Activated naive CD8-positive, alpha-beta T cell treated with anti-CD3 and anti-CD28 coated beads for 36 hours (primary cell): ENCODE data around the gene TNFRSF25. TPM values are rescaled to one million over a fixed set of nuclear protein-coding genes. Genes with fewer than 3 reads are reported as not detected.

Source experiments
- DNase-seq: peaks from one replicate; pipeline ENCODE4 v3.0.0; 2021
- H3K27ac Mint-ChIP-seq: one replicate; pipeline ENCODE4 v1.8.0; 2022; ENCODE audit warnings: mild to moderate bottlenecking, moderate library complexity, mixed read lengths
- H3K27me3 Mint-ChIP-seq: one replicate; pipeline ENCODE4 v1.8.0; 2022; ENCODE audit warnings: mild to moderate bottlenecking, mixed read lengths
- H3K36me3 Mint-ChIP-seq: one replicate; pipeline ENCODE4 v1.8.0; 2021; ENCODE audit warnings: mild to moderate bottlenecking, mixed read lengths
- H3K4me1 Mint-ChIP-seq: one replicate; pipeline ENCODE4 v1.8.0; 2021; ENCODE audit warnings: mixed read lengths
- H3K4me3 Mint-ChIP-seq: one replicate; pipeline ENCODE4 v1.8.0; 2022; ENCODE audit warnings: mild to moderate bottlenecking, moderate library complexity, mixed read lengths
- H3K9me3 Mint-ChIP-seq: one replicate; pipeline ENCODE4 v1.8.0; 2022; ENCODE audit warnings: mixed read lengths
- total RNA-seq, 2 experiments: library from RNA; stranded (reverse); gene quantifications; one replicate each; pipeline ENCODE4 v1.2.3, GENCODE V29; 2021

The TNFRSF25 gene
- total RNA-seq, 2 experiments from 2014 or later, result 64.7 to 67.8 TPM

GRCh38 chr1:6506210-6507036 lies 40.5 kb upstream of the TNFRSF25 start:
- no peaks in the 10 kb centered on the region for H3K9me3 Mint-ChIP-seq
- H3K27ac Mint-ChIP-seq, result no peak overlapping the region
- no peak overlapping the region for H3K4me3 Mint-ChIP-seq
- DNase-seq, result no peak
- no peaks in the 10 kb centered on the region for H3K4me1 Mint-ChIP-seq
- no peaks in the 10 kb centered on the region for H3K36me3 Mint-ChIP-seq
- H3K27me3 Mint-ChIP-seq, result peaks cover 4% of the 10 kb centered on the region

- no peak for DNase-seq
- Mint-ChIP-seq H3K36me3 (no peaks in the 10 kb centered on the region), H3K9me3 (no peaks in the 10 kb centered on the region), H3K4me3 (no peak overlapping the region), H3K27me3 (peaks cover 4% of the 10 kb centered on the region), H3K27ac (no peak overlapping the region), H3K4me1 (no peaks in the 10 kb centered on the region)
Observed at GRCh38 chr1:6505367-6506209, 39.6 kb upstream of the TNFRSF25 start.

GRCh38 chr1:6504887-6505286 lies 38.9 kb upstream of the TNFRSF25 start:
- Mint-ChIP-seq H3K36me3 (no peaks in the 10 kb centered on the region), H3K4me1 (no peaks in the 10 kb centered on the region), H3K27ac (no peak overlapping the region), H3K27me3 (peaks cover 4% of the 10 kb centered on the region), H3K9me3 (no peaks in the 10 kb centered on the region), H3K4me3 (no peak overlapping the region)
- no peak for DNase-seq

GRCh38 chr1:6503884-6504602 lies 38.1 kb upstream of the TNFRSF25 start:
- H3K36me3 Mint-ChIP-seq, result no peaks in the 10 kb centered on the region
- no peaks in the 10 kb centered on the region for H3K4me1 Mint-ChIP-seq
- no peak overlapping the region for H3K4me3 Mint-ChIP-seq

GRCh38 chr1:6502000-6502891 lies 36.3 kb upstream of the TNFRSF25 start:
- H3K4me3 Mint-ChIP-seq, result no peak overlapping the region
- no peaks in the 10 kb centered on the region for H3K36me3 Mint-ChIP-seq
- peaks cover 5% of the 10 kb centered on the region for H3K4me1 Mint-ChIP-seq
- H3K9me3 Mint-ChIP-seq, result no peaks in the 10 kb centered on the region
- H3K27ac Mint-ChIP-seq, result no peak overlapping the region
- H3K27me3 Mint-ChIP-seq, result peaks cover 4% of the 10 kb centered on the region
- no peak for DNase-seq

More at GRCh38 chr1:6503884-6504602, 38.1 kb upstream of the TNFRSF25 start:
- Mint-ChIP-seq H3K9me3 (no peaks in the 10 kb centered on the region), H3K27me3 (peaks cover 4% of the 10 kb centered on the region), H3K27ac (no peak overlapping the region)
- DNase-seq, result no peak

GRCh38 chr1:6501279-6501813 lies 35.4 kb upstream of the TNFRSF25 start:
- no peak for DNase-seq
- Mint-ChIP-seq H3K27me3 (peaks cover 4% of the 10 kb centered on the region), H3K4me3 (no peak overlapping the region), H3K4me1 (peaks cover 5% of the 10 kb centered on the region), H3K27ac (no peak overlapping the region), H3K36me3 (no peaks in the 10 kb centered on the region), H3K9me3 (no peaks in the 10 kb centered on the region)

- no peak for DNase-seq
- H3K36me3 Mint-ChIP-seq, result no peaks in the 10 kb centered on the region
- H3K4me1 Mint-ChIP-seq, result peaks cover 7% of the 10 kb centered on the region
- H3K4me3 Mint-ChIP-seq, result no peak overlapping the region
- H3K27ac Mint-ChIP-seq, result no peak overlapping the region
- H3K27me3 Mint-ChIP-seq, result peaks cover 4% of the 10 kb centered on the region
- no peaks in the 10 kb centered on the region for H3K9me3 Mint-ChIP-seq
Observed at GRCh38 chr1:6500544-6501278, 34.7 kb upstream of the TNFRSF25 start.

GRCh38 chr1:6499296-6499695 lies 33.3 kb upstream of the TNFRSF25 start:
- peaks cover 9% of the 10 kb centered on the region for H3K4me1 Mint-ChIP-seq
- H3K9me3 Mint-ChIP-seq, result no peaks in the 10 kb centered on the region
- DNase-seq, result no peak
- no peaks in the 10 kb centered on the region for H3K27me3 Mint-ChIP-seq
- H3K36me3 Mint-ChIP-seq, result no peaks in the 10 kb centered on the region
- H3K27ac Mint-ChIP-seq, result no peak overlapping the region
- H3K4me3 Mint-ChIP-seq, result no peak overlapping the region

GRCh38 chr1:6498576-6499111 lies 32.7 kb upstream of the TNFRSF25 start:
- Mint-ChIP-seq H3K27me3 (no peaks in the 10 kb centered on the region), H3K4me1 (peaks cover 9% of the 10 kb centered on the region), H3K27ac (no peak overlapping the region), H3K36me3 (no peaks in the 10 kb centered on the region), H3K4me3 (no peak overlapping the region), H3K9me3 (no peaks in the 10 kb centered on the region)
- no peak for DNase-seq

- peak overlapping the region; percentile 73 for H3K4me3 Mint-ChIP-seq
- no peak for DNase-seq
- no peak overlapping the region for H3K27ac Mint-ChIP-seq
- H3K27me3 Mint-ChIP-seq, result no peaks in the 10 kb centered on the region
- peaks cover 12% of the 10 kb centered on the region for H3K4me1 Mint-ChIP-seq
- H3K9me3 Mint-ChIP-seq, result no peaks in the 10 kb centered on the region
- no peaks in the 10 kb centered on the region for H3K36me3 Mint-ChIP-seq
Observed at GRCh38 chr1:6497867-6498575, 32.0 kb upstream of the TNFRSF25 start.

GRCh38 chr1:6497215-6497866 lies 31.4 kb upstream of the TNFRSF25 start:
- peak overlapping the region; percentile 73 for H3K4me3 Mint-ChIP-seq
- H3K9me3 Mint-ChIP-seq, result no peaks in the 10 kb centered on the region
- H3K36me3 Mint-ChIP-seq, result no peaks in the 10 kb centered on the region
- peaks cover 14% of the 10 kb centered on the region for H3K4me1 Mint-ChIP-seq
- no peaks in the 10 kb centered on the region for H3K27me3 Mint-ChIP-seq
- H3K27ac Mint-ChIP-seq, result no peak overlapping the region
- peak; percentile 53 for DNase-seq

- Mint-ChIP-seq H3K4me3 (peak overlapping the region; percentile 45), H3K27me3 (no peaks in the 10 kb centered on the region)
Observed at GRCh38 chr1:6496890-6497214, 30.9 kb upstream of the TNFRSF25 start.

GRCh38 chr1:6496365-6496721 lies 30.4 kb upstream of the TNFRSF25 start:
- H3K4me3 Mint-ChIP-seq, result no peak overlapping the region
- H3K36me3 Mint-ChIP-seq, result no peaks in the 10 kb centered on the region
- no peaks in the 10 kb centered on the region for H3K27me3 Mint-ChIP-seq

More at GRCh38 chr1:6496890-6497214, 30.9 kb upstream of the TNFRSF25 start:
- Mint-ChIP-seq H3K27ac (no peak overlapping the region), H3K9me3 (no peaks in the 10 kb centered on the region), H3K36me3 (no peaks in the 10 kb centered on the region), H3K4me1 (peaks cover 15% of the 10 kb centered on the region)
- DNase-seq, result no peak

More at GRCh38 chr1:6496365-6496721, 30.4 kb upstream of the TNFRSF25 start:
- H3K4me1 Mint-ChIP-seq, result peaks cover 20% of the 10 kb centered on the region
- no peak for DNase-seq
- H3K27ac Mint-ChIP-seq, result no peak overlapping the region
- H3K9me3 Mint-ChIP-seq, result no peaks in the 10 kb centered on the region
